AG04450 (cell line): ENCODE results near the gene CCDC93. TPM values are rescaled to one million over a fixed set of nuclear protein-coding genes. Genes with fewer than 3 reads are reported as not detected.
"Not testable (repeated sequence)": the region's sequence is repeated elsewhere in the genome, so short reads cannot be mapped to it uniquely, and the experiment has no call there.

ENCODE experiments used
- CTCF ChIA-PET: fragments of 300-600, 350-600 bp; formaldehyde crosslinking; extraction: SDS; loops from one replicate; lab custom pipeline; 2022; ENCODE audit warnings: antibody characterized with exemption, inconsistent platforms; lab: Charles Lee
- POLR2A ChIA-PET: fragments of 350-600 bp; formaldehyde crosslinking; extraction: SDS; loops from one replicate; lab custom pipeline; 2021; ENCODE audit warnings: antibody characterized with exemption, inconsistent platforms; lab: Yijun Ruan, JAX
- DNase-seq: peaks from one replicate; pipeline ENCODE4 v3.0.0-alpha.2; 2011; ENCODE audit warnings: low read depth, low spot score
- H3K27ac ChIP-seq: one replicate; pipeline ENCODE4 v1.5.1; 2012; ENCODE audit warnings: low read depth, low read length, control low read depth
- H3K27me3 ChIP-seq: one replicate; pipeline ENCODE4 v1.6.0; 2012; ENCODE audit warnings: low read length; ENCODE audit not compliant: control insufficient read depth, insufficient read depth
- H3K4me3 ChIP-seq: 2 replicates; pipeline ENCODE4 v1.5.1; 2011; ENCODE audit warnings: mild to moderate bottlenecking, low read depth, low read length, control low read depth
- H3K9me3 ChIP-seq: 2 replicates; pipeline ENCODE4 v1.5.1; 2012; ENCODE audit warnings: low read length; ENCODE audit not compliant: control insufficient read depth, insufficient read depth
- polyA plus RNA-seq: library from polyadenylated mRNA; depleted of rRNA; stranded (reverse); fragments of >200 nt; gene quantifications from 2 replicates; pipeline ENCODE4 v1.2.3, GENCODE V29; 2011
- TF ChIP-seq, protein P1 (sequence below): IDR thresholded peaks from 2 replicates; pipeline ENCODE4 v1.5.1; 2011; ENCODE audit warnings: low read depth, low read length, control low read depth, inconsistent platforms

Gene CCDC93
- polyA plus RNA-seq, 1 experiment = 19.9 TPM

DNA sequence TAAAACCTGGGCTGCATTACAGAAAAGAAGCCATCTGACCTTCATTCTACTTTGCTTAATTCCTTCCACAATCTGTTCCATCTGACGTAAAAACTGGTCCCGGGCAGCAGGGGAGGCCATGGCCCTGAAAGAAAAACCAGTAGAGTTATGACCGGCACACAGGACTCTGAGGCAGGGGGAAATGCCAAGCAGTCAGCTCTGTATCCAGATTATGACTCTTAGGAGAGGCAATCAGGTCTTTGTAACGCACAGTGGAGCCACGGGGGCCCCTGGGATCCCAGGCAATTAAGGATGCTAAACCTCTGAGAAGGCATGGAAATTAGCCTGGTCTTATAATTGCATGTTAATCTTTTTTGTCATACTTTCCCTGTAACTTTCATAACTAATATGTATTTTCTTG, 78.4 kb downstream of the CCDC93 start:
- Histone ChIP-seq H3K27me3 (no peaks in the 10 kb centered on the region), H3K27ac (no peak overlapping the region), H3K4me3 (no peak overlapping the region), H3K9me3 (no peaks in the 10 kb centered on the region)
- ChIA-PET POLR2A (no interaction called here), CTCF (interaction anchor here (3.6 kb wide), 1 partner anchor 68 kb away, joined by 25 read pairs; no protein-coding TSS in a partner anchor)
- no peak for DNase-seq
- TF ChIP-seq, protein P1, sequence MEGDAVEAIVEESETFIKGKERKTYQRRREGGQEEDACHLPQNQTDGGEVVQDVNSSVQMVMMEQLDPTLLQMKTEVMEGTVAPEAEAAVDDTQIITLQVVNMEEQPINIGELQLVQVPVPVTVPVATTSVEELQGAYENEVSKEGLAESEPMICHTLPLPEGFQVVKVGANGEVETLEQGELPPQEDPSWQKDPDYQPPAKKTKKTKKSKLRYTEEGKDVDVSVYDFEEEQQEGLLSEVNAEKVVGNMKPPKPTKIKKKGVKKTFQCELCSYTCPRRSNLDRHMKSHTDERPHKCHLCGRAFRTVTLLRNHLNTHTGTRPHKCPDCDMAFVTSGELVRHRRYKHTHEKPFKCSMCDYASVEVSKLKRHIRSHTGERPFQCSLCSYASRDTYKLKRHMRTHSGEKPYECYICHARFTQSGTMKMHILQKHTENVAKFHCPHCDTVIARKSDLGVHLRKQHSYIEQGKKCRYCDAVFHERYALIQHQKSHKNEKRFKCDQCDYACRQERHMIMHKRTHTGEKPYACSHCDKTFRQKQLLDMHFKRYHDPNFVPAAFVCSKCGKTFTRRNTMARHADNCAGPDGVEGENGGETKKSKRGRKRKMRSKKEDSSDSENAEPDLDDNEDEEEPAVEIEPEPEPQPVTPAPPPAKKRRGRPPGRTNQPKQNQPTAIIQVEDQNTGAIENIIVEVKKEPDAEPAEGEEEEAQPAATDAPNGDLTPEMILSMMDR = no peak

DNA sequence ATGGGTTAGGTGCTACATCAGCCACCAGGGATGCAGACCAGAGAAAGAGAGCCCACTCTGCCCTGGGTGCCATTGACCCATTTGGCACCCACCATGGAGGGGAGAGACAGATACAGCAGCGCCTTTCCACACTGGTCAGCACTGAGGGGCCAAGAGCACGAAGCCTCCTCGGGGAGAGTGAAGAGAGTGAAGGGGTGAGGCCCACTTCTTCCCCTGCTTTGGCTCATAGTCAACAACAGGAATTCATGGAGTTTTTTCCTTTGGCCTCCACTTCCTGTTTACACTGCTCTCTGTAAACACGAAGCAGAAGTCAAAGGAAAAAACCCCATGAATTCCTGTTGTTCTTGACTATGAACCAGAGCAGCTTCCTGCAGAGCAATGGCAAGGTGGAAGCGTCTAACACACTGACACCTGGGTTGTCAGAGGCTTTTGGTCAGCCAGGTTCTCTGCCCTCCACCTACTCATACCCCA, 80.0 kb downstream of the CCDC93 start:
- Histone ChIP-seq H3K4me3 (no peak overlapping the region), H3K27ac (no peak overlapping the region), H3K27me3 (no peaks in the 10 kb centered on the region), H3K9me3 (no peaks in the 10 kb centered on the region)
- DNase-seq = no peak
- TF ChIP-seq, protein P1 = no peak
- ChIA-PET POLR2A (interaction anchor here (0.9 kb wide), 1 partner anchor 77 kb away, joined by 4 read pairs; no protein-coding TSS in a partner anchor), CTCF (interaction anchor here (2.2 to 6.2 kb wide), 2 partner anchors 70 to 119 kb away, joined by 9 to 38 read pairs; partner anchors contain the start of gene DDX18)

DNA sequence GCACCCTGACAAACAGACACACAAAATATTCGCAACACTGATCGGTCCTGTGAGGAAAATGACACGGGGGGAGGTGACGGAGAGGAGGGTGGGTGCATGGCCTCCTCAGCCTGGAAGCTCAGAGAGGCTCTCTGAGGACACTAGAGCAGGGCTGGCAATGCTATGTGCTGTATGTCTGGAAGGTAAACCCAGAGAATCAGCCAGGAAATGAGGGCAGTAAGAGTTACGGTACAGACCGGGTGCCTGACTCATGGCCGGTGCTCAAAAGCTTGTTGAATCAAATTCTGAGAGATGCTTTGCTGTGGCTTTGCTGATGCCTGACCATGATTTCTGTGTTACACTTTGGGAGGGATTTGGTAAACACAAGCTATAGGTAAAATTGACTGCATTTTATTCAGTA, 81.9 kb downstream of the CCDC93 start:
- Histone ChIP-seq H3K27ac (no peak overlapping the region), H3K9me3 (no peaks in the 10 kb centered on the region), H3K4me3 (no peak overlapping the region), H3K27me3 (no peaks in the 10 kb centered on the region)
- TF ChIP-seq, protein P1 = no peak
- DNase-seq = no peak
- POLR2A ChIA-PET = no interaction called here
- CTCF ChIA-PET = interaction anchor here (0.7 to 6.2 kb wide), 3 partner anchors 72 to 117 kb away, joined by 3 to 38 read pairs (median 3); partner anchors contain the start of gene DDX18

DNA sequence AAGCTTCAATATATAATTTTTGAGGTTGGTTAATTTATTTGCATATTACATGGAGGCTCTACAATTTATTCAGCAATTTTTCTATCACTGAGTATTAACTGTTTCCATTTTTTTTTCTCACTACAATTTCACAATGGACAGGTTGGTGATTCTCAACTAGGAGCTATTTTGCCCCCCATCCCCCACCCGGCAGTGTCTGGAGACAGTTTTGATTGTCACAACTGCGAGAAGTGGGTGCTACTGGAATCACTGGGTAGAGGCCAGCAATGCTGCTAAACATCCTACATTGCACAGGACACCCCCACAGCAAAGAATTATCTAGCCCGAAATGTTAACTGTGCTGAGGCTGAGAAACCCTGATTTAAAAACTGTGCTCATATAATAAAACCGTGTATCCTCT, 82.6 kb downstream of the CCDC93 start:
- no peak overlapping the region for H3K27ac ChIP-seq
- H3K27me3 ChIP-seq = no peaks in the 10 kb centered on the region
- no peak overlapping the region for H3K4me3 ChIP-seq
- ChIA-PET CTCF (interaction anchor here (0.5 to 6.2 kb wide), 3 partner anchors 55 to 117 kb away, joined by 3 to 38 read pairs (median 4); partner anchors contain the start of gene DDX18), POLR2A (no interaction called here)
- DNase-seq = no peak
- no peaks in the 10 kb centered on the region for H3K9me3 ChIP-seq
- TF ChIP-seq, protein P1 = no peak

DNA sequence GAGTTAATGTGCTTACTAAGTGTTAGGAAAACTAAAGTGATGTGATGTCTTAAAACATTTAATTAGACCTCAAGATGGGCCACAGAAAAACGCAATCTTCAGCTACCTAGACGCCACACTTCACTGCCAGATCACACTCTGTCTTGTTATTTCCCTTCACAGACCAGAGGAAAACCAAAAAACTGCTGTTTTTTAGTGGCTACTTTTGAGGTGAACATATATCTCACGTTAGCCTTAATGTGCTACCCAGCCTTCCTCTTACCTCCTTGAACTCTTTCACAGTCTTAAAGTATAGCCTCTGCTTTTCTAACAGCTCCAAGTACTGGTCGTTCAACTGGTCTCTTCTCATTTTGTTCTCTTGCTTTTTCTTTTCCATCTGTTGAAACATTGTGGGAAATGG, 83.1 kb downstream of the CCDC93 start:
- TF ChIP-seq, protein P1 = no peak
- ChIA-PET CTCF (interaction anchor here (0.5 to 6.2 kb wide), 3 partner anchors 56 to 116 kb away, joined by 3 to 38 read pairs (median 4); partner anchors contain the start of gene DDX18), POLR2A (no interaction called here)

DNA sequence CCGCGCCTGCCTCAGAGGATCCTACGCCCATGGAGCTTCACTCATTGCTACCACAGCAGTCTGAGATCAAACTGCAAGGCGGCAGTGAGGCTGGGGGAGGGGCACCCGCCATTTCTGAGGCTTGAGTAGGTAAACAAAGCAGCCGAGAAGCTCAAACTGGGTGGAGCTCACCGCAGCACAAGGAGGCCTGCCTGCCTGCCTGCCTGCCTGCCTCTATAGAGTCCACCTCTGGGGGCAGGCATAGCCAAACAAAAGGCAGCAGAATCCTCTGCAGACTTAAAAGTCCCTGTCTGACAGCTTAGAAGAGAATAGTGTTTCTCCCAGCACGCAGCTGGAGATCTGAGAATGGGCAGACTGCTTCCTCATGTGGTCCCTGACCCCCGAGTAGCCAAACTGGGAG, 90.4 kb downstream of the CCDC93 start:
- DNase-seq, CTCF ChIA-PET, POLR2A ChIA-PET, H3K27me3 ChIP-seq, H3K4me3 ChIP-seq, H3K9me3 ChIP-seq, H3K27ac ChIP-seq: not testable (repeated sequence)

More for the DNA sequence above, 83.1 kb downstream of the CCDC93 start:
- Histone ChIP-seq H3K27ac (no peak overlapping the region), H3K27me3 (no peaks in the 10 kb centered on the region), H3K9me3 (no peaks in the 10 kb centered on the region), H3K4me3 (no peak overlapping the region)
- no peak for DNase-seq
